HL-60 (cell line): ENCODE data around the gene KMT2E.
"Not testable (repeated sequence)": the region's sequence is repeated elsewhere in the genome, so short reads cannot be mapped to it uniquely, and the experiment has no call there.

ENCODE experiments used
- DNase-seq, 2 experiments: peaks; one replicate each; pipeline ENCODE4 v3.0.0-alpha.2; 2010 to 2020; ENCODE audit warnings: low read depth in 1 of 2, low spot score in 1 of 2
- H3K27ac ChIP-seq: fragments of 250-450 bp; sonication (Bioruptor Pico); replicated peaks from 2 replicates; pipeline ENCODE4 v1.5.1; 2020; ENCODE audit warnings: mild to moderate bottlenecking, moderate library complexity
- H3K27me3 ChIP-seq: fragments of 250-450 bp; sonication (Bioruptor Pico); 2 replicates; pipeline ENCODE4 v1.5.1; 2021; ENCODE audit warnings: mild to moderate bottlenecking, moderate library complexity; ENCODE audit not compliant: insufficient read depth, poor library complexity, severe bottlenecking
- H3K4me3 ChIP-seq: replicated peaks from 2 replicates; pipeline ENCODE4 v1.5.1; 2011; ENCODE audit warnings: mild to moderate bottlenecking, control low read depth, low read length; ENCODE audit not compliant: insufficient read depth
- CTCF ChIP-seq: IDR thresholded peaks from one replicate; pipeline ENCODE4 v1.5.1; 2011; ENCODE audit warnings: low read length, control low read depth, inconsistent platforms; ENCODE audit not compliant: insufficient read depth
- GABPA ChIP-seq: IDR thresholded peaks from 2 replicates; pipeline ENCODE4 v1.6.1; 2012; ENCODE audit warnings: low read depth
- POLR2AphosphoS5 ChIP-seq: IDR thresholded peaks from 2 replicates; pipeline ENCODE4 v1.6.1; 2012; ENCODE audit warnings: low read depth
- REST ChIP-seq: IDR thresholded peaks from 2 replicates; pipeline ENCODE4 v1.6.1; 2012; ENCODE audit warnings: low read depth; ENCODE audit not compliant: insufficient replicate concordance
- SPI1 ChIP-seq: IDR thresholded peaks from 2 replicates; pipeline ENCODE4 v1.6.1; 2012; ENCODE audit warnings: low read depth, mild to moderate bottlenecking, borderline replicate concordance

The KMT2E gene

GRCh38 chr7:104973227-104973626 lies 40.8 kb upstream of the KMT2E start:
- Histone ChIP-seq H3K4me3 (no peak overlapping the region), H3K27me3 (no peaks in the 10 kb centered on the region), H3K27ac (no peak overlapping the region)
- DNase-seq = no peak
- TF ChIP-seq SPI1 = no peak
- TF ChIP-seq CTCF = no peak
- no peak for TF ChIP-seq POLR2AphosphoS5
- no peak for TF ChIP-seq REST
- no peak for TF ChIP-seq GABPA

GRCh38 chr7:104973909-104974415 lies 40.0 kb upstream of the KMT2E start:
- TF ChIP-seq REST = no peak
- TF ChIP-seq CTCF = no peak
- TF ChIP-seq GABPA = no peak
- no peak for TF ChIP-seq SPI1
- no peak for TF ChIP-seq POLR2AphosphoS5
- DNase-seq = no peak
- H3K27me3 ChIP-seq = no peaks in the 10 kb centered on the region
- no peak overlapping the region for H3K27ac ChIP-seq
- no peak overlapping the region for H3K4me3 ChIP-seq

GRCh38 chr7:104975553-104975952 lies 38.5 kb upstream of the KMT2E start:
- DNase-seq, H3K27me3 ChIP-seq, H3K4me3 ChIP-seq, H3K27ac ChIP-seq: not testable (repeated sequence)

GRCh38 chr7:104976966-104977636 lies 36.9 kb upstream of the KMT2E start:
- TF ChIP-seq CTCF (no peak), POLR2AphosphoS5 (no peak), SPI1 (peak; percentile 53; the same call in 1 of the 2 replicates)
- H3K27ac ChIP-seq = no peak overlapping the region
- H3K27me3 ChIP-seq = no peaks in the 10 kb centered on the region
- no peak overlapping the region for H3K4me3 ChIP-seq
- no peak for DNase-seq
